HG02938 (cell line): ENCODE measurements around the gene NFKBIE.
A peak's percentile ranks its signal among the peaks of the same experiment; 100 is the strongest.

ENCODE experiments used
- ATAC-seq: cut with Tn5 transposase; IDR thresholded peaks from one replicate; pipeline ENCODE4 v1.9.1; 2021; ENCODE audit warnings: mild to moderate bottlenecking, moderate library complexity; ENCODE audit not compliant: unreplicated experiment

Gene NFKBIE

DNA sequence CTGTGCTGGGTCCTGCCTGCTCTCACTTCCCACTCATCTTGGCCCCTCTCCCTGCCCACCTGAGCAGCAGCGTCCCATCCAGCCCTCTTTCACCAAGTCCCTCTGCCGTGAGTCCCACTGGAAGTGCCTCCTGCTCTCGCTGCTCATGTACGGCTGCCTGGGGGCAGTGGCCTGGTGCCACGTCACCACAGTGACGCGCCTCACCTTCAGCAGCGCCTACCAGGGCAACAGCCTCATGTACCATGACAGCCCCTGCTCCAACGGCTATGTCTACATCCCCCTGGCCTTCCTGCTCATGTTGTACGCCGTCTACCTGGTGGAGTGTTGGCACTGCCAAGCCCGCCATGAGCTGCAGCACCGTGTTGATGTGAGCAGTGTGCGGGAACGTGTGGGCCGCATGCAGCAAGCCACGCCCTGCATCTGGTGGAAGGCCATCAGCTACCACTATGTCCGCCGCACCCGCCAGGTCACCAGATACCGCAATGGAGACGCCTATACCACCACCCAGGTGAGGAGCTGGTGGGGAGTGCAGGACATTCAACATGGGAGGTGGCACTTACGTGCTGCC is 7.7 kb upstream of the NFKBIE start:
- ATAC-seq, result no peak

- no peak for ATAC-seq
Measured at GRCh38 chr6:44272529-44272928, 7.2 kb upstream of the NFKBIE start.

GRCh38 chr6:44271914-44272313 is 6.6 kb upstream of the NFKBIE start:
- ATAC-seq, result no peak

GRCh38 chr6:44271406-44271723 is 6.0 kb upstream of the NFKBIE start:
- no peak for ATAC-seq

- ATAC-seq, result no peak
Measured at GRCh38 chr6:44270526-44271405, 5.4 kb upstream of the NFKBIE start.

DNA sequence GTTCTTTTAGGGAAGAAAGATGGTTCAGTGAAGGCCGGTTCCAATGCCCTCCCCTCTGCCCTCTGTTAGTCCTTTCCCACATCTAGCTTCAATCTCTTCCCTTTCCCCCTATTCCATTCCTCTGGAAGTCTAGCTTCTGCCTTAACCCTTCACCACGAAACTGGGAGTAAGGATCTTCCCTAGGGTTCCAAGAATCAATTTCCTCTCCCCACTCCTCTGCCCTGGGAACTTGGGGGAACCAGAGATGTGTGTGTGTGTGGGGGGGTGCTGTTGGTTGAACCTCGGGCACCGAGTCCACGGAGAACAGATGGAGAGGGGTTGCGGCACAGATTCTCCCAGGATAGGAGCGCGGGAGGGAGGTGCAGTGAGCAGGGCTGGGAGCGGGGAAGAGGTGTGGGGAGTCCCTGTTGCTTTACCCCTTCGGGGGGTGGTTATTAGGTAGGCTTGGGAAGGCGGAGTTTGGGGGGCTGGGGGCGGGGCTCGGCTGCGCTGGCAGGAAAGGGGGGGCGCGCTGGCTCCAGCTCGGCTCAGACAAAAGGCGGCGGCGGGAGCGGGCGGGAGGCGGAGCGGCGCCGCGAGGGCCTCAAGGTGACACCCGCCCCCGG is 4.7 kb upstream of the NFKBIE start, which contains the start of gene TMEM151B:
TMEM151B (plus strand) TSS at position 530 of the 605 bp plus-strand sequence. CDS start 293 bp downstream, outside the sequence.
- no peak for ATAC-seq

DNA sequence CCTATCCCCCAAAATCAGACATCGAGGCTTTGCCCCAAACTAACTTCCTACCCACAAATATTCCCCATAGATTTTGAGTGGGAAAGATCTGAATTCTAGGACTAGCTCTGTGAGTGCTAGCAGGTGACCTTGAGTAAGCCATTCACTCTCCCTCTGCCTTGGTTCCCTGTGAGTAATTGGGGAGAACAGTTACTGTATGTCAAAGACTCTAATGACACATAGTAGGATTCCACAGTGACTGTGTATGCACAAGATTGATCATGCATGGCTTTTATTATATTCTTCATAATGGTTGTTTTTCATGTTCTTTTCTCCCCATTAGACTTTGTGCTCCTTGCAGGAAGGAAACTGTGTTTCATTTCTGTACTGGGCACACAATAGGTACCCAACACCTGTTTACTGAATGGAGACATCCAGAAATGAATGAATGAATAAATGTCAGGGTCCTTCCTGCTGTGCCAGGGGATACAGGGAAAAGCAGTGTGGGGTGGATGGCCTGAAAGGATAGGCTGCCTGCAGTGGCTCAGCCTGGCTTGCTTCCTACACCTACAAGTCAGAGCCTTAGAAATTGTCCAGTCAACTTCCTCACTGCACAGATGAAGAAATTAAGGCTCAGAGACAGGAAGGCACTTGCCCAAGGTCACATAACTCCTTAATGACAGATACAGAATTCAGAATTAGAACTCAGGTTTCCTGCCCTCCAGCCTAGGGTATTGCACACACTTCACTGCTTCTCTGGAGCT is 4.0 kb upstream of the NFKBIE start:
- no peak for ATAC-seq

DNA sequence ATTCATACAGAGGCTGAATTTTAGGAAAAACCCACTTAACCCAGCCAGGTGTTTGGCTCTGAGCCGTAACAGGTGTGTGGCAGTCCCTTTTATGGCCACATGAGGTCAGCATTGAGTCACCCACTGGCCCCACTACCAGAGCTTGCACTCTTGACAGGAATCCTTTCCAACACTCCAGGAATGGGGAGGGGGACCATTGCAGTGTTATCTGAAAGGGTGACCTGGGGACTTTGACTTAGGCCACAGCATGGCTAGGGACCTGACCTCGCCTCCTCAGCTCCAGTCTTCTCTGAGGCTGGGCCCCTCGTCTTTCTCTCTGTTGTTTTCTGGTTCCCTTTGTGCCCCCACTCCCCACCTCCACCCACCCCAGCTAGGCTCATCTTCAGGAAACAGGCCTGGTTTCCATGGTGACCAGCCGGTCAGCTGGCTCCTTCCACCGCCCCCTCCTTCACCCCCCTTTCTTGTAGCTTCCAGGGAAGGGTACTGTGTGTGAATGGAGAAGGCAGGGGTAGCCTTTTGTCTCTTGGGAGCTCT is 2.8 kb upstream of the NFKBIE start:
- ATAC-seq, result no peak

- no peak for ATAC-seq
Measured at GRCh38 chr6:44267252-44267651, 1.9 kb upstream of the NFKBIE start.

DNA sequence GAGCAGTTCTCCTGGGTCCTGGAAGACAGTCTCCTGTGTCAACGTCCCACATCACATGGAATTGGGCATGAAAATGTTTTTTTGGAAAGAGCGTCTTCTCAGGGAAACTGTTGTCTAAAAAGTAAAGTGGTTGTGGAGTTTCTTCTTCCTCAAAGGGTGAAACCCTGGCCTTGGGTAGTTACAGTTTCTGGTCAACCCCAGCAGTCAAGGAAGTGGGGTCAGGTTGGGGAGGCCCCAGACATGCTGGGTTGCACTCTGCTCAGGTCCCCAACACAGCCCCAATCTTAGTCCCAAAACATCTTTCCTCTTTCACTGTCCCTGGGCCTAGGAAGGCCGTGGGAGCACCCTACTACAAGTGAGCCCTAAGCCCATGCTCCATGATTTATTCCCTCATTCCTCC is 996 bp upstream of the NFKBIE start:
- peak; percentile 34 for ATAC-seq

- ATAC-seq, result no peak
Measured at GRCh38 chr6:44265722-44266233, 427 bp upstream of the NFKBIE start.

- no peak for ATAC-seq
Measured at GRCh38 chr6:44264154-44265006, 971 bp downstream of the NFKBIE start.

DNA sequence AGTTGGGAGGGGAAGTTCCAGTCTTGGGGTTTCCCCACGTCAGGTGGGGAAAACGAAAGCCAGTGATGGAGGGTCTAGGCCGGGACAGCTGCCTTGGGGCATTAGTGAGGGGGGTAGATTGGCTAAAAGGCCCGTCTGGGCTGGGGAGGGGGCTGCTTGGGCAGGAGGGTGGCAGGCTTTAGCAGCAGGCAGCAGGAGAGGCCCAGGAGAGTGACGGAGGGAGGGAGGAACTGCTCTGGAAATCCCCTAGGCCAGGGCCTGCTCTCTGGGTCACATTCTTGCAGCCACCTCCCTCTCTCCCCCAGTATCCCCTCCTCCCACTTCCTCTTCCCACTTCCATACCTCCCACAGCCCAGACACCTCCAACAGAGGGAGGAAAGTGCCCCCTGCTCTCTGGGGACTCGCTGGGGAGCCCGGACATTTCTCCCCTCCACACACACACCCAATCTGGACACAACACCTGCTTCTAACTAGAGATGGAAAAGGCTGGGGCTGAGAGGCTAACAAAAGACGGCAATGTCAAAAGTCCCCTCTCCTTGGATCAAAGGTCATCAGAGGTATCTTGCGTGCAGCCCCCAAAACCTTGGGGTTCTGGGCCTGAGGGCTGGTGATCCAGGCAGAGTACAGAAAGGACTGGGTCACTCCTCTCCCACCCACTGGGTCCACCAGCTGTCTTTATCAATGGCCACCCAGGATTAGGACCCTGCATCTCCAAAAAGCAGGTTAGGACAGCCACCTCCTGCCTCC is 1.8 kb downstream of the NFKBIE start:
- no peak for ATAC-seq

GRCh38 chr6:44262467-44263353 is 2.6 kb downstream of the NFKBIE start:
- ATAC-seq, result no peak

DNA sequence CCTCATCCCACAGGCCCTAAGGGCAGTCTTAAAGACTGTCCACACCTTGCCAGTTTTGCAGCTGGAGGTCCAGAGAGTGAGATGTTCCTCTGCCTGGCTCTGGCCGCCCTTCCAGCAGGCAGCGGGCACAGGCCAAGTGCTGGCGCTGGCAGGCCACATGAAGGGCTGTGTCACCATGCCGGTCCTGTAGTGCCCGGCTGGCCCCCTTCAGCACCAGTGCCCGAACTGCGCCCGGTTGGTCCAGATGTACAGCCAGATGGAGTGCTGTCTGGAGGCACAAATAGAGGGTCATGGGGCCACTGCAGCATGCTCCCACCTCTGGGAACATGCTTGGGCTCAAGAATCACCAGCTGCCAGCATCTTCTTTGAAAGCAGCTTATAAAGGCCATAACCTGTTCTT is 3.8 kb downstream of the NFKBIE start:
- no peak for ATAC-seq

DNA sequence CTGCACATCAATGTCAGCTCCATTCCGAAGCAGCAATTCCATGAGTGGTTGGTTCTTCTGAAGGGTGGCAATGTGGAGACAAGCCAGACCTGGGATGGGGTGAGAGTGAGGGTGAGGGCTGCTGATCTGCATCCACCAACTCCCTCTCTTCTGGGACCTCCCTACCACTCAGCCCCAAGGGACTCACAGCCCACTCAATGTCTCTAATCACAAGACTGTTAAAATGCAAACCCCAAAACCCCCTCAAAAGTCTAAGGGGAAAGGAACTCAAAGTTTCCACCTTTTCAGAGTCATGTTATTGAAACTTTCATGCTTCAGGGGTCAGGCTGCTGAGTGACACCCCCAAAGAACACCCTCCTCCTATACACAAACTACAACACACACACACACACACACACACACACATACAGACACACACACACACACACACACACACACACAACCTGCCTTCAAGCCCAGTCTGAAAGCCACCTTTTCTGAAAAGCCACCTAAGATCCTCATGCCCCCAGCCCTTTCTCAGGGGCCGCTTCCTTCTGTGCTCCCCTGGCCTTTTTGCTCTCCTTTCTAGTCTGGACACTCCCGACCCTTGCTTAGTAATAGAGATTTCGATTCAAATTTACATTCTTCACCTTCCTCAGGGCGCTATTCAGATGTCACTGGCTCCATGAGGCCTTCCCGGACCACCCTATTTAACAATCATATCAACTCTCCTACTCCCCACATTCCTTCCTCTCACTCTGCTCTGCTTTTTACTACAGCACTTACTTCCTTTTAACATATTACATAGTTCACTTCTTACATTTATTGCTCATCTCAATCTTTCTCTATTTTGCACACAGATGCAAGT is 4.7 kb downstream of the NFKBIE start:
- no peak for ATAC-seq

DNA sequence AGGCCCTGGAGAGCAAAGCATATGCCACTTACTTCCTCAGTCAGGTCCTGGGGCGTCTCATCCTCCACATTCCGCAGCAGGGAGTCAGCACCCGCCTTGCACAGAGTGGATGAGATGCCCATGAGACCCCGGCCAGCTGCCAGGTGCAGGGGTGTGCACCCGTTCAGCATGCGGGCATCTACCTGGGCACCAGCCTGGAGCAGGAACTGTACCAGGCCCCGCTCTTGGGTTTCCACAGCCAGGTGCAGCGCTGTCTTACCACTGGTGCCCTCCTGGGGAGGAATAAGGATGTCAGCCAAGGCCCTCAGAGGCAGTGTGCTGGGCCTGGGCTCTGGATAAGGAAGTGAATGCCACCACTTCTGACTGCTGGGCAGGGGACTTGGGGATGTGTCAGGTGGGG is 5.3 kb downstream of the NFKBIE start:
- ATAC-seq, result no peak
